GM23248 (cell line): ENCODE measurements around the gene FBXW4. TPM values are rescaled to one million over a fixed set of nuclear protein-coding genes. Genes with fewer than 3 reads are reported as not detected.

Experiments
- DNase-seq: peaks from one replicate; pipeline ENCODE4 v3.0.0-alpha.2; 2015
- H2AFZ ChIP-seq: fragments of 200-600 bp; sonication (generic); 2 replicates; pipeline ENCODE4 v1.6.1; 2016; ENCODE audit warnings: antibody characterized with exemption
- H3F3A ChIP-seq: fragments of 200-600 bp; sonication (generic); 2 replicates; pipeline ENCODE4 v1.6.1; 2016; ENCODE audit warnings: mild to moderate bottlenecking, antibody characterized with exemption, mixed run types; ENCODE audit not compliant: insufficient read depth
- H3K27ac ChIP-seq: fragments of 200-600 bp; sonication (generic); 2 replicates; pipeline ENCODE4 v1.5.1; 2016; ENCODE audit warnings: mild to moderate bottlenecking
- H3K27me3 ChIP-seq: fragments of 200-600 bp; sonication (generic); replicated peaks from 2 replicates; pipeline ENCODE4 v1.6.1; 2016; ENCODE audit warnings: mild to moderate bottlenecking; ENCODE audit not compliant: insufficient read depth
- H3K36me3 ChIP-seq: fragments of 200-600 bp; sonication (generic); 2 replicates; pipeline ENCODE4 v1.6.1; 2016; ENCODE audit warnings: low read depth, mild to moderate bottlenecking
- H3K4me1 ChIP-seq: fragments of 200-600 bp; sonication (generic); 2 replicates; pipeline ENCODE4 v1.6.1; 2016; ENCODE audit warnings: mild to moderate bottlenecking; ENCODE audit not compliant: insufficient read depth
- H3K4me2 ChIP-seq: fragments of 200-600 bp; sonication (generic); one replicate; pipeline ENCODE4 v1.6.1; 2016; ENCODE audit warnings: mild to moderate bottlenecking; ENCODE audit not compliant: unreplicated experiment
- H3K4me3 ChIP-seq: fragments of 200-600 bp; sonication (generic); 2 replicates; pipeline ENCODE4 v1.5.1; 2016; ENCODE audit warnings: mild to moderate bottlenecking
- H3K79me2 ChIP-seq: fragments of 200-600 bp; sonication (generic); 2 replicates; pipeline ENCODE4 v1.6.1; 2016; ENCODE audit warnings: mild to moderate bottlenecking; ENCODE audit not compliant: insufficient read depth
- H3K9ac ChIP-seq: fragments of 200-600 bp; sonication (generic); 2 replicates; pipeline ENCODE4 v1.6.1; 2016; ENCODE audit warnings: mild to moderate bottlenecking
- H3K9me2 ChIP-seq: fragments of 200-600 bp; sonication (generic); 2 replicates; pipeline ENCODE4 v1.6.1; 2016; ENCODE audit warnings: mixed run types, mild to moderate bottlenecking, moderate library complexity; ENCODE audit not compliant: insufficient read depth
- H3K9me3 ChIP-seq: fragments of 200-600 bp; sonication (generic); one replicate; pipeline ENCODE4 v1.6.1; 2017; ENCODE audit warnings: low read depth
- H4K20me1 ChIP-seq: fragments of 200-600 bp; sonication (generic); 2 replicates; pipeline ENCODE4 v1.6.0; 2016; ENCODE audit not compliant: insufficient read depth
- EZH2 ChIP-seq: fragments of 200-600 bp; sonication (generic); IDR thresholded peaks from 2 replicates; pipeline ENCODE4 v1.6.1; 2018; ENCODE audit warnings: antibody characterized with exemption, mild to moderate bottlenecking; ENCODE audit not compliant: insufficient read depth, poor library complexity, severe bottlenecking
- EZH2phosphoT487 ChIP-seq: fragments of 200-600 bp; sonication (generic); IDR thresholded peaks from 2 replicates; pipeline ENCODE4 v1.6.1; 2018; ENCODE audit warnings: antibody characterized with exemption, moderate library complexity, mild to moderate bottlenecking, low read depth; ENCODE audit not compliant: insufficient read depth
- WGBS, 2 experiments: methylation state at CpG; one replicate each; pipeline ENCODE4 v1.1.6; 2015 to 2017; ENCODE audit warnings: low lambda C conversion rate in 2 of 2, low coverage in 1 of 2; ENCODE audit errors: missing lambda C conversion rate in 2 of 2; 5-methylcytosine and 5-hydroxymethylcytosine counted together
- in situ Hi-C: fragments of 300-500 bp; cut with MboI; formaldehyde crosslinking; loops from 2 replicates; pipeline ENCODE4 v1.15.0; 2020
- polyA plus RNA-seq: library from polyadenylated mRNA; unstranded; fragments of >200 nt; fragmentation: Nextera tagmentation; extraction: Ambion mirVana; gene quantifications from 2 replicates; pipeline ENCODE4 v1.2.1, GENCODE V29; 2016
- total RNA-seq: library from RNA; depleted of rRNA; stranded (reverse); fragments of >200 nt; shearing (Covaris generic); gene quantifications from 2 replicates; pipeline ENCODE4 v1.2.3, GENCODE V29; 2014

FBXW4 gene
- total and polyA plus RNA-seq, 2 experiments from 2014 or later, result 4.6 to 18.7 TPM

DNA sequence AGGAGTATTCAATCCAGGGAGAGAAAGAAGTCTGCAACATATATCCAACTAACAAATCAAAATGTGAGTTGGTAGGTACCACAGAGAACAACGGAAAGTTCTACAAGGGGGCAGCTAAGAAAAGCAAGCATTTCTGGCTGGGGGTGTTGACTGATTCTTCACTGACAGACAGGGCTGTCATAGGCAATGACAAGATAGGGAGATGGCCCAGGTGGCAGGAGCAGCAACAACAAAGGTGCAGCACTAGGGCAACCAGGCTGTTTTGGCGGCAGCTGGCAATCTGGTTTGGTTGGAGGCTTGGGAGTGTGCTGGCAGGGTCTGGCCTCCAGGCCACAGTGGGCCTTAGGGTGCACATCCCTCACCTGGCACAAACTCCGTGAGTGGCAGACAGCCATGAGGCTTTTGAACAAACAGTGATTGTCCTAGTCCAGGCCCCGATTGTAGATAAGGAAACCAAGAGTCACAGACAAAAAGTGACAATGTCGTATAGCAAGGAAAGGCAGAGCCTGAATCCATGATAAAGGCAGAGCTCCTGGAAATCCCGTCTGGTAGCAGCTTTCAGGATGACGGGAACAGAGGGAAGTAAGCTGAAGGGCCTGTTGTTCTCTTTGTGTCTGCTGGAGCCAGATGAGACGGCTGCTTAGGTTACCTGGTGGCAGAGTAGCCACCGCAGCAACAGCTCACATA lies 78.4 kb downstream of the FBXW4 start:
- H4K20me1 ChIP-seq, result no peaks in the 10 kb centered on the region
- TF ChIP-seq EZH2 (no peak), EZH2phosphoT487 (no peak)
- H3K4me1 ChIP-seq, result no peaks in the 10 kb centered on the region
- H3K27me3 ChIP-seq, result no peaks in the 10 kb centered on the region
- no peak overlapping the region for H3K9ac ChIP-seq
- no peaks in the 10 kb centered on the region for H3F3A ChIP-seq
- no peak overlapping the region for H2AFZ ChIP-seq
- no peak overlapping the region for H3K4me3 ChIP-seq
- no peak overlapping the region for H3K4me2 ChIP-seq
- no peaks in the 10 kb centered on the region for H3K9me3 ChIP-seq
- in situ Hi-C loops, result no loop called here
- H3K79me2 ChIP-seq, result no peaks in the 10 kb centered on the region
- H3K27ac ChIP-seq, result no peak overlapping the region
- 80 to 83% methylated on average over 9 of the region's 9 CpGs for WGBS, 2 experiments
- no peaks in the 10 kb centered on the region for H3K9me2 ChIP-seq
- no peaks in the 10 kb centered on the region for H3K36me3 ChIP-seq
- DNase-seq, result no peak

- Histone ChIP-seq H3K4me1 (no peaks in the 10 kb centered on the region), H3K36me3 (no peaks in the 10 kb centered on the region), H4K20me1 (no peaks in the 10 kb centered on the region), H3K4me3 (no peak overlapping the region), H3K9ac (no peak overlapping the region), H3K9me2 (no peaks in the 10 kb centered on the region), H3K27me3 (no peaks in the 10 kb centered on the region), H2AFZ (no peak overlapping the region), H3K4me2 (no peak overlapping the region), H3K79me2 (no peaks in the 10 kb centered on the region), H3K27ac (no peak overlapping the region), H3F3A (no peaks in the 10 kb centered on the region), H3K9me3 (no peaks in the 10 kb centered on the region)
- DNase-seq, result no peak
- 92 to 93% methylated on average over 5 of the region's 5 CpGs for WGBS, 2 experiments
- TF ChIP-seq EZH2, result no peak
- TF ChIP-seq EZH2phosphoT487, result no peak
- in situ Hi-C loops, result no loop called here
These were observed 79.3 kb downstream of the FBXW4 start for GRCh38 chr10:101615525-101616116.

GRCh38 chr10:101614663-101615524 lies 80.1 kb downstream of the FBXW4 start:
- H3K27ac ChIP-seq, result no peak overlapping the region
- DNase-seq, result no peak
- no peaks in the 10 kb centered on the region for H4K20me1 ChIP-seq
- H3K9me2 ChIP-seq, result no peaks in the 10 kb centered on the region
- H3K9ac ChIP-seq, result no peak overlapping the region
- no peaks in the 10 kb centered on the region for H3K79me2 ChIP-seq
- no peaks in the 10 kb centered on the region for H3K36me3 ChIP-seq
- H3F3A ChIP-seq, result no peaks in the 10 kb centered on the region
- no peak overlapping the region for H3K4me2 ChIP-seq
- H2AFZ ChIP-seq, result no peak overlapping the region
- in situ Hi-C loops, result no loop called here
- no peaks in the 10 kb centered on the region for H3K9me3 ChIP-seq
- TF ChIP-seq EZH2phosphoT487 (no peak), EZH2 (no peak)
- H3K4me1 ChIP-seq, result no peaks in the 10 kb centered on the region
- 74% methylated on average over 13 of the region's 13 CpGs for WGBS, 2 experiments
- no peak overlapping the region for H3K4me3 ChIP-seq
- H3K27me3 ChIP-seq, result no peaks in the 10 kb centered on the region

DNA sequence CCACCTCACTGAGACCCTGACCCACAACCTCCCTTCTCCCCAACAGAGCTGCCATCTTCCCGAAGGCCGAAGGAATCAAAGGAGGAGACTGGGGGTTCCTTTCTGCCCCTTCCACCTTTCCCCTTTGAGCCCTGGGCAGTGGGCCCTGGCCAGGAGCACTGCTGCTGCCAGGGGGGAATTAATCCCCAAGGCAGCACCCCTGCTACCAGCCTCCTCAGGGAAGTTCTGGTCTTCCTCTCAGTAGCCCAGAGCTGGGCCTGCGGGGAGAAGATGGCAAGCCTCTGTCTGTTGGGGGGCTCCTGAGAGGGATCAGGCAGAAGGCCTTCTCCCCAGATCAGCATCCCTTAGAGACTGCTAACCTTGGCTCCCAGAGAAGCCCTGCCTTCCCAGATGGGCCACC lies 81.3 kb downstream of the FBXW4 start:
- 95 to 98% methylated on average over 3 of the region's 3 CpGs for WGBS, 2 experiments
- no peaks in the 10 kb centered on the region for H3K27me3 ChIP-seq
- in situ Hi-C loops, result no loop called here
- no peaks in the 10 kb centered on the region for H3K4me1 ChIP-seq
- no peak overlapping the region for H3K27ac ChIP-seq
- no peak for DNase-seq
- H4K20me1 ChIP-seq, result no peaks in the 10 kb centered on the region
- no peak overlapping the region for H3K4me2 ChIP-seq
- H3K79me2 ChIP-seq, result no peaks in the 10 kb centered on the region
- no peak overlapping the region for H2AFZ ChIP-seq
- H3K9me2 ChIP-seq, result no peaks in the 10 kb centered on the region
- no peak overlapping the region for H3K9ac ChIP-seq
- no peaks in the 10 kb centered on the region for H3F3A ChIP-seq
- TF ChIP-seq EZH2phosphoT487 (no peak), EZH2 (no peak)
- H3K9me3 ChIP-seq, result no peaks in the 10 kb centered on the region
- no peaks in the 10 kb centered on the region for H3K36me3 ChIP-seq
- H3K4me3 ChIP-seq, result no peak overlapping the region
